NCI-H1092 (cell line): Measurements from ENCODE around the gene APH1B.
"Not testable (repeated sequence)": the region's sequence is repeated elsewhere in the genome, so short reads cannot be mapped to it uniquely, and the experiment has no call there.

Experiments used
- DNase-seq: peaks from one replicate; lab custom pipeline; 2025; lab: John Stamatoyannopoulos, UW

Gene APH1B

DNA sequence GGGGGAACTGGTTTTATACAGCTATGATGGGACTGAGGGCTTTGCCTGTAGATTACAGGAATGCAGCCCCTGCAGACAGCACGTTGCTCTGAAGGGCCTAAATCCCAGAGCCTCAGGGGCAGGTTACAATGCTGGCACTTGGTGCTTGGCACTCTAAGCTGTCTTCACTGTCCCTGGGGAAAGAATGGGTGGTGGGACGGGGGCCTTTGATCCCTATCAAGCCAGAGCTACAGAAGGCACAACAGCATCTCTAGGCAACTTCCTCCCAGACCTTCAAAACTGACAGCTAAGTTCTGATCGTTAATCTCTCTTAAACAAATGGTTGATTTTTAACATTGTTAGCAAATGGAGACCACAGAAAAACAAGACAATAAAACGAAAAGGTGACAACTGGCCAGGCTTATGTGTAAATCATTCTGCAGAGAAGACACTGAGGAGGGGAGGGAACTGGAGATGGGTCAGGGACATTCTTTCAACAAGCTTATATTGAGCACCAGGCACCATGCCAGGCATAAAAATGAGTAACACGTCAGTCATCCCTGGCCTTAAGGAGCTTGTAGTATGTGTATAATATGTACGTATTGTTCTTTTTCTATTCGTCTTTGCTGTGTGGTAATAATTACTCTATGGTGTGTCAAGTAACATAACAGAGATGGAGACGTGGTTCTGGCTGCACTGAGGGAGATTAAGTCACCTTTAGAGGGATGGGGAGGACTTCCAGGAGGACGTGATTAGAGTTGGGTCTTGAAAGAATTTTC, 55.1 kb downstream of the APH1B start:
- DNase-seq: no peak

DNA sequence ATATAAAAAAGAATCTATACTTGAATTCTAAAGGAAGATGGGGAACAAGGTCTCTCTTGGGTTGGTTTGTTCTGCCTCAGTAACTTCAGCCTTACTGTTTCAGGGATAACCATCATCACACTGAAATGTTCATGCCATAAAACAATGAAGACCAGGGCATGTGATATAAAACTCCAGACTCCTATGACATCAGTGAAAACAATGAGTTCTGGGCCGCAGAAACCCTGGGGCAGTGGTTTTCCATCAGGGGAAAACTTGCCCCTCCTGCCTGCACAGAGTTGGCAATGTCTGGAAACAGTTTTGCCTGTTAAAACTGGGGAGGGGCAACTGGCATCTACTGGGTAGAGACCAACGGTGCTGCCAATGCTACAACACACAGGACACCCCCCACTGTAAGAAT, 57.4 kb downstream of the APH1B start:
- no peak for DNase-seq

DNA sequence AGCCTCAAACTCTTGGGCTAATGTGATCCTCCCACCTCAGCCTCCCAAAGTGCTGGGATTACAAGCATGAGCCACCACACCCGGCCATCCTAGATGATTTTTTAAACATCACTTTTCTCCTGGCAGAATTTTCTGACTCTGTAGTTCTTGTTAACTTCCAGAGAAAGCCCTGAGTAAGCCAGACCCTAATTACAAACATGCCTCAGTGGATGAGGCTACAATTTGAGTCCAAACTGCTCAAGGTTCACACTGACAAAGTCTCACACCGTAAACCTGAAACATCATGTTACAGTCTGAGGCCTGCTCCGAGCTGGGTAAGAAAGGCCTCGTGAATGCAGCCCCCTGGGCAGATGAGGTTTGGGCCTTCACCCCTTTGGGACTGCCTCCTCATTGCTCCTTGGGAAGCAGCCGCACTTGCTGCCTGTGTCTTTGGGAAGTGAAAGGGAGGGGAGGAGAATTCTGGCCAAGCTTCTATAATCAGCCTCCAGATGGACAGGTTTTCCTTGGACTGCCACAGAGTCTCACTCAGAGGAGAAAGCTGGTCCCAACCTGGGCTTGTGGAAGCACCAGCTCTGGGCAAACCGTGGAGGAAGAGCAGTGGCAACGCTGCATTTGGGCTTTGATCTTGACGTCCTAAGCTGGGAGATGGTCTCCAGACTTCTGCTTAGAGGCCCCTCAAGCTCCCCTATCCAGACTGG, 58.3 kb downstream of the APH1B start:
- DNase-seq: no peak

DNA sequence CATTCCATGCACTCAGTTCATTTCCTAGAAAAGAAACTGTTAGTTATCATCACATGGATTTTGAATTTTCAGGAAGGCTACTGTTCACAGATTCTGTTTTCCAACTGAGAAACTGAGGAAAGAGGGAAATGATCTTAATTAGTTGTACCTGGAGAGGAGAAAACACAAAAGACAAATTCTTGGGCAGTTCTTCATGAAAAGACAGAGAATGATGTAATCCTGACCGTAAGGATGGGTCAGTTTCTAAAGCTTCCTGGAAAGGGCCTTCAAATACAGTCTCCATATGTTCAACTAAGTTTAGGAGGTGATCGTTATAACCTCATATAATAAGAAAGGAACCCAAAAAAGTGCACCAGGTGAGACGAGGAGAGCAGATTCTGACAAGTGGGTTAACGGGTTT, 59.6 kb downstream of the APH1B start:
- no peak for DNase-seq

DNA sequence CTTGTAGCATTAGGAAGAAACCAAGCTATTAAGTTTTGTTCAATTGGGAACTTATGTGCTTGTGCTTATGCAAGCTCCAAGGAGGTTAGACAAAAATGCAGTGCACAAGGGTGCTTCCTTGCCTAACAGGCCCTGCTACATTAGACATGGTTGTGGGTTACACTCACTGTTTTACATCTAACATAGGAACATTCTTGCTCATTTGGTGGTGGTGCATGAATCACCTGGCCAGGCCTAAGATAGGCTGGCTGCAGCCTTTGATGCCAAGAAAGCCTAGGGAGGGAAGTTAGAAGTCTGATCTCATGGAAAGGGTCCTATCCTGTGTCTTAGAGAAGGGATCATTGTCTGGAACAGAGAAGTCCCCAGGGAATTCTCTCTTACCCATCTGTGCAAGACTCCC, 60.8 kb downstream of the APH1B start:
- no peak for DNase-seq

DNA sequence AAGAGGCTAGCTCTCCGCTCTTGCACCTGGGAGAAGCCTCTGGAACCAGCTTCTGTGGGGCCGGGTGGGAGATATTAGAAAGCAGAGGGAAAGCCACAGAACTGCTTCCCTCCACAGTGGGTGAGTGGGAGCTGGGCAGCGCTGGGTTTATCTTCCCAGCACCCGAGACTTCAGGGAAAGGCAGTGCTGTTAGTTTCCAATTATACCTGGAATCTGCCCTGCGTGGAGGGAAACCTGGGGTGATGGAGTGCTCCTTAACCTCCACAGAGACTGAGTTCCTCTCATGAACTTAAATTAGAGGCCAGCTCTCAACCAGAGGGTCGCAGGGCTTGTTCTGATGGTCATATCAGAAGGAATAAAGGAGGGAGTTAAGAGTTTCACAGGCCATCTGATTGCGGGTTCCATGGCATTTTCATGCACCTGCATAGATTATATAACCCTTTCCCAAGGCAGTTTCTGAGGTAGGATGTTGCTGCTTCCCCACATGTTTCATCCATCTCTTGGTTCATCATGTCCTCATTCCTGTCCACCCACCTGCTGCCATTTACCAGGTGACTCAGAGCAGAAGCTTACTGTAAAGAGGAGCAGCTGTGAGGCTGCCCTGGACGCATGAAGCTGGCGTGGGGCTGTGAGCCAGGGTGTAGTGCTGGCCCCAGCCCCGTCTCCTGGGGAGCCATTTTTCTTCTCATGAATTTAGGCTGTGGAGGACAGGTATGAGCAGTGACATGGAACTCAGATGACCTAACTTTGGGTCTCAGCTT, 61.8 kb downstream of the APH1B start:
- no peak for DNase-seq

DNA sequence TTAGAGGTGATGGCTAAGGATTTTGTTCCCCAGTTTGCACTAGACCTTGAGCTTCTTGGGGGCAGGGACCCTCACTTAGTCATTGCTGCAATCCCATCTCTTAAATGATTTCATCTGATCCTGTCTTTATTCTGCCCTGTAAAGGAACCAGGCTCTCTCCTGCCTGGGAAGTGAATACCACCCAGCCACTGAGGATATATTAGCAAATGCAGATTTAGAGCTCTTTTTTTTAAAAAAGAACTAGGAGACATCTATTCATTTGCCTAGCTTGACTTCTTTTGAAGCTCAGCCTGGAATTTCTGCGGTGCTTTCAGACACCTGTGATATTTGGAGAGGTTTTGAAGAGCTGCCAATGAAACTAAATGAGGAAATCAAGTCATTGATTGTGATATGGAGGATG, 62.4 kb downstream of the APH1B start:
- DNase-seq: no peak

DNA sequence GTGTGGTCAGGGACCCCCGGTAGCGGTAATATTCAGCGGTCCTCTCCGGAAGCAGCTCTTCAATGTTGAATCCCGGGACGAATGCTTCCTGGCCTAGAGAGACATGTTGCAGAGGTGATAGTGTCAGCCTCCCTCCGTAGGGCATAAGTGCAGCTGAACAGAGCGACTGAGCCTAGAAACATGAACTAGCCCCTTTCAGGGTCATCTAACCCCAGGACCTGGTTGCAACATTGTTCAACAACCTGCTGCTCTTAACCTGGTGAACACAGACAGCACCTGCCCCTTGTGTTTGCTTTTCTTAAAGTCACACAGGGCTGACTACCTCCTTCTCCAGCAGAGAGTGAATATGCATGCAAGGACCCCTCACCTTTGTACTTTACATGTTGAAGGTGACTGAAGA, 62.9 kb downstream of the APH1B start:
- DNase-seq: no peak

DNA sequence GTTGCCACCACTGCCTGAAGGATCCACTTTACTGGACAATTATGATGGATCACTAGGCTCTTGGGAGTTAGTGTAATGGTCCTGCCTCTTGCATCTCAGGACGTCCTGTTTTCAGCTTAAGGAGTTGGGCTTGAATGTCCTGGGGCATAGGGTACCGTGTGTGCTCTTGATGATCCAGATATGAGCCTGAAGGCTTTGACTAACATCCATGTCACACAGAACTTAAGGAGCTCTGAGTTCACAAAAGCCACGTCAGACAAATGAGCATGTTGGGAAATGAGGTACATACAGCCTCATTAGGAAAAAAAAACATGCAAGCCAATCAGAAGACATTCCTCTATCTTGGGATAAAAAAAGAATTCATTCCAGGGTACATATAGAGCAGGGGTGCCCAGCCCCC, 63.5 kb downstream of the APH1B start:
- no peak for DNase-seq

DNA sequence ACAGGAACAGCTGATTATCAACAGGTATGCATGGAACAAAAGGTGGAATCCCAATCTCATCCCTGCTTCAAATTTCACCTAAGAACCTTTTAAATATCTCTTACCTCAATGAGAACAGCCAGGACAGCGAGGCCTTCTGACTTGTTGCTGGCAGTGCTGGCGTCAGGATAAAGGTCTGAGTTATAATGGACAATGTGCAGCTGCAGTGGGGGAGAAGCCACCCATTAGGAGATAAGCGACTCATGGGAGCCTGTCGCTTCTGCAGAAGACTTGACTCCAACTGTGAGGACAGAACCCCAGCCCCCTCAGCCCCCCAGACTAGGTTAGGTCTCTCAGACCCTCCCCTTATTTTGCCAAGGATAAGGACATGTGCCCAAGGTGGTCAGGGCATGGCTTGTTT, 64.5 kb downstream of the APH1B start:
- DNase-seq: no peak

DNA sequence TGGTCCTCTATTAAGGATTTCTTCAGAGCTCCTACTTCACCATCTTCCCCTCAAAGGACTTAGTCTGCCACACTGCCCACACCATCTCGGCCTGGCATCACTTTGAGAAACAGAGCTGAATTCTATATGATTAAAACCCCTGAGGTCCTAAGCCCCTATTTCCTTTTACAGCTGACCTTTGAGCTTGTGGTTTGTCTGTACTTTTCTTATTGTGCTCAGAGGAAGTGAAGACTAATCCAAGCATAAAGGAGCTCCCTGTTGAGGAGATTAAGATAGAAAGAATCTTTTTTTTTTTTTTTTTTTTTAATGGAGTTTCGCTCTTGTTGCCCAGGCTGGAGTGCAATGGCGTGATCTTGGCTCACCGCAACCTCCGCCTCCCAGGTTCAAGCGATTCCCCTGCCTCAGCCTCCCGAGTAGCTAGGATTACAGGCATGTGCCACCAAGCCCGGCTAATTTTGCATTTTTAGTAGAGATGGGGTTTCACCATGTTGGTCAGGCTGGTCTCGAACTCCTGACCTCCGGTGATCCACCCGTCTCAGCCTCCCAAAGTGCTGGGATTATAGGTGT, 65.7 kb downstream of the APH1B start:
- DNase-seq: not testable (repeated sequence)

DNA sequence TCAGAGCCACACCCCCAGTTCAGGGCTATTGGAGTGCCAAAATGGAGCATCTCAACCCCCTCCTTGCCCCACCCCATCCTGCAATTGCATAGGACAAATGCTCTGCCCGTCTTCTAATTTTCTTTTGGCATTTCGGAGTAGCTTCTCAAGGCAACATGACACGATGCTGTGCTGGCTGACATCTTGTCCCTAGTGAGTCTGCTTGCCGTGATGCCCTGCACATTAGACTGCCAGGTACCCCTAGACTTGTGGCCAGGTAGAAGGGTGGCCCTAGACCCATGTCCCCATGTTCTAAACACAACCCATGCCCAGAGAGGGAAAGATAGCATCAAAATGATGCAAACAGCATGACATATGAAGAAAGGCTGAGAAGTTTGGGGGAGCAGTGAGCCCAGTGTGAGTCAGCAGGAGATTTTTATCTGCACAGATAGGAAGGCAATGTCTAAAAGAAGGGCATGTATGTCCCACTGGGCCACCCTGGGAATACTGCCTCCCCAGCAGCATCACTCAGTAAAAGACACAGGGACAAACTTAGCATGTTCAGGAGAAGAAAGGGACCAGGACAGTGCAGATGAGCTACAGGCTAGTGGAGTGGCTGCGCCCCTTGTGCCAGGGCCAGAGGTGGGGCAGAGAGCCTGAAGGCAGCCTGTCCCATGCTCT, 67.5 kb downstream of the APH1B start:
- no peak for DNase-seq

DNA sequence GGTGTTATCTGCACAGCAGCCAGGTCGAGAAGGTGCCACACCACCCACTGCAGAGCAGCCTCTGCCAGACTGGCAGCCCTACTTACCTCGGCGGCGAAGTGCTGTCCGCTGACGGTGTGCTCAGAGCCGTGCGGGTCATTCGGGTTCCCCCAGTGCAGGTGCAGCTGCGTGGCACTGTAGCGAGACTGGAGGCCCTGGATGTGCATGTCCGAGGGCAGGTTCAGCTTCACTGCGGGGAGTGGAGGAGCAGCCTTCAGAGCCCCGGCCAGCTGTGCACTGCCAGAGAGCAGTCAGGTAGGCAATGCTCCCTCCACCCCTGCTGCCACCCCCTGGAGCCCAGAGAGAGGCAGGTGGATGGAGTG, 68.0 kb downstream of the APH1B start:
- no peak for DNase-seq

DNA sequence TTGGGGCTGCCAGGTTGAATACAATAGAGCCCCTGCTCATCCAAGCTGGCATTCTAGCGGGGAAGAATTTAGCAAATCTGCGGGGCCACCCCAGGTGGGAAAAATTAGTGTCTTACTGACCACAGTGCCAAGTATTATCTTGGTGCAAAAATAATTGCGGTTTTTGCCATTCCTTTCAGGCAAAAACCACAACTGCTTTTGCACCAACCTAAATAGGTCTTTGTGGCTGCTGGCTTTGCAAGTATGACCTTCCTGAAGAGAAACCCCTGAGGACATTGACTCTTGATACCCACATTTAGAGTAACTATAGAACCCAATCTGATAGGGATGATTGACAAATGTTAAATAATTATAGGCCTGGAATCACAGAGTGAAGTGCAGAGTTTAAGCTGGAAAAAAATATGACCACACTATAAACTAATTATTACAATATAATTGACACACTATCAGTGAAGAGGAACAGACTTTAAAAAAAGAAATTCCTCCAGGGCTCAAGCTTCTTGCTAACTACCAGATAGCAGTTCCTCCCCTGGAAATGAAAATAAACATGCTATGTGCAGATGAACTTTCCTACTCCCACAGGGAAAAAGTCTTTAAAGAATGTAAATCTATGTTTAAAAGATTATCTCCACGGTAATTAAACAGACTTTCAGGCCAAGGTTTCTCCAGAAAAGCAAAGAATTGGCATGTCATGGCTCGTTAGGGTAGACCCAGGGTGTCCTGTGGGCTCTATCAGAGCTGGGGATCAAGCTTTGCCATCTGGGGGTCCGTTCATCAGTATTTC, 69.9 kb downstream of the APH1B start:
- DNase-seq: no peak

DNA sequence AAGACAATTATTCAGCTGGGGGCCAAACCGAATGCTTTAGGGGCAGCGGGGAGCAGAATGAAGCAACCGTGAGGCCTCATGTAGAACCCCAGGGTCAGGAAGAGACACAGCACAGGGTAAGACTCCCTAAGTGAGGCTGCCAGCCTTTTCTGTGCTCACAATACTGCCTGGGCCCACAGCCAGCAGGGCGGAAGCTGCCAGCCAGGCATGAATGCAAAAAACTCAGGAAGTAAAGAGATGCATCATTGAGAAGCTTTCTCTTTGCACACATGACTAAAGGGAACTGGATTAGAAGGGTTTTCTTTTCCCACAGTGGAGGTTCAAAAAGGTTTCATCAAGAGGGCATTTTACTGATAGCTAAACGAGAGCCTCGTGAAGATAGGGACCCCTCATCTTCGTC, 71.0 kb downstream of the APH1B start:
- DNase-seq: peak; percentile 41

DNA sequence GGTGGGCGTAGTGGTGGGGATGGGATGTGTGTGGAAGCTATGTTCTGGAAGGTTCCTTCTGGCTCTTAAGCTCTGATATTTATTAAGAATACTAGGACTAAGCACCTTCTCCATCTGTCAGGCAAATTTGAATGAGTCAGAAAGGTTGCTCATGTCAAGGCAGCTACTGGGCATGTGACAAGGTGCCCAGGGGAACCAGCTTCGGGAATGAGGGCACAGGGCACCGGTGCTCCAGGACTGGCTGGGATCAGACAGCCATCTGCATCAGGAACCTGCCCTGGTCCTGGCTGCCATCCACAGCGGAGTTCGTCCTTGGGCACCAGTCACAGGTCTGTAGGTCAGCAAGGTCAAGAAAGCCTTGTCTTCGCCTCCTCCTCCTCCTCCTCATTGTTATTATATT, 71.8 kb downstream of the APH1B start:
- no peak for DNase-seq

DNA sequence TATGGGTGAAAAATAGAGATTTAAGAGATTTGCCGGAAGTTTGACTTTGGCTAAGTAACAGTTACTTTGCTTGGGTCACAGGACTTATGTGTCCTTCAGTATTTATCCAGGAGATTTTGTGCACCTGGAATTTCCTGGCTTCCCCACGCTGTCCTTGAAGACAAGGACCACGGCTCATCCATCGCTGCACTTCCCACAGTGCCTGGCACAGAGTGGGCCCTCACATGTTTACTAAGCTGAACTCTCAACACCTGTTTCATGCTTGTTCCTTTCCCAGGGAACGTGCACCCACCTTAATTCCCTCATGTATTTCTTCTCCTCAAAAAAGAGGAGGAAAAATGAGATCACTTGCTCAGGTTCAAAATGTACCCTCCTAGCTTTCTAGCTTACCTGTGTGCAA, 72.2 kb downstream of the APH1B start:
- DNase-seq: no peak

DNA sequence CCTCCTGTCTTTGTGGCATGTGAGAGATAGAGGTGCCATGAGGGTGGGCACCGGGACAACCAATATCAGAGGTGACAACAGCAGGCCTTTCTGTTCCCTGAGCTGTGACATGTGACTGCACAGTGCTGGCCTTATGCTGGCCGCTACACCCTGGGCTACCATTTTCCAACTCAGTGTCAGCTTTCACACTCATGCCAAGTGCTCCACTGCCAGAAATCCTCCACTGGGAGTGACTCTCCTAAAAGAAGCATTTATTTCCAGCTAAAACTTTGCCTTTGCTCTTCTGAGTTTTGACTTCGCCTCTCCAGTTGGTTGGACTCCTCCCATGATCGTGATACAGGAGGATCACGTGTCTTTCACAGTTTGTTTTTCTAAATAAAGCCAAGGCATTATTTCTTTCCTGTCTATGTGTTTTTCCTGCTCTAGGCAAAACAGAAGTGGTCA, 72.8 kb downstream of the APH1B start:
- no peak for DNase-seq

DNA sequence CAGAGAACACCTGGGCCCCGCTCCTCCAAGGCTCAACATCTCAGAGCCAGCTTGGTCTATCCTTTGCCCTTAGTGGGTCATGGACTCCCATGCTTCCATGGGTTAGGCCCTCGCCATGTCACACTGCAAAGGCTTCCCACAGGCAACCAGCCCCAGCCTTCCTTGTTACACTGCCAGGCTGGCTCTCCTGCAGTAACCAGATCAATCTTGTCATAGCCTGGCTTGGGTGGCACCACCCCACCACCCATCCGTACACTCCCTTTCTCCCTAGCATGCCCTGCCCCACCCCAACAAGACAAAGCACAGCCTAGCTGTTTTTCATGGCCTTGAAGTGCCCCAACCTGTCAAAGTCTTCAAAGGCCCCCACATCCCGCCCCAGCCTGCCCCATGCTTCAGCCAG, 73.8 kb downstream of the APH1B start:
- DNase-seq: no peak

DNA sequence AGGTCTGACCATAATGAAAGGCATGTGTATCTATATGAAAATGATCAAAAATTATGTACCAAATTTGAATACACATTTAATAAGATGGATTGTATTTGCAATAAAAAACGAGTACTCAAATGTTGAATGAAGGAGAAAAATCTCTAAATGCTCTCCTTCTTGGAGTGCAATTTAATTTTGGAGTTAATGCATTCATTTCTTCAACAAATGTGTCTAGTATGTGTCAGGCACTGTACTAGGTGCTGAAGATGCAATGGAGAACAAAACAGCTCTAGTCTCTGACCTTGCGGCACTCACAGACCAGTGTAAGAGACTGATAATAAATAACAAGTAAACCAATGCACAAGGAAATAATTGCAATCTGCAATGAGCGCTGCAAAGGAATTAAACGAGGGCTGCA, 75.4 kb downstream of the APH1B start:
- no peak for DNase-seq

DNA sequence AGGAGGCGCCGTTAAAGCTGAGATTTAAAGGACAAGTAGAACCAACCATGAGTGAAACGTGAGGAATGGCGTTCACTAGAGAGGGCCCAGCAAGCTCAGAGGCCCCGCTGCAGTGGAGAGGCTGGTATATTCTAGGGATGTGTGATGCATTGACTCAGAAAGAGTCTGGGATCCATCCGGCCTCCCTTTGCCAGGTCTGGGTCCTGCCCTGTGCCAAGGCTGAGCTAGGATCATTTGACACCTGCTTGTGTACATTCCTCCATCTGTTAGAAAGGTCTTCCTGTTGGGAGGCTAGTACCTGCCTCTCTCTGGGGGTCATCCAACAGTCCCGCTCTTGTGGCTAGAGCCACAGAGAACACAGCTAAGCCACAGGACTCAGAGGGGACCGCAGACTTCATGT, 75.9 kb downstream of the APH1B start:
- DNase-seq: no peak

DNA sequence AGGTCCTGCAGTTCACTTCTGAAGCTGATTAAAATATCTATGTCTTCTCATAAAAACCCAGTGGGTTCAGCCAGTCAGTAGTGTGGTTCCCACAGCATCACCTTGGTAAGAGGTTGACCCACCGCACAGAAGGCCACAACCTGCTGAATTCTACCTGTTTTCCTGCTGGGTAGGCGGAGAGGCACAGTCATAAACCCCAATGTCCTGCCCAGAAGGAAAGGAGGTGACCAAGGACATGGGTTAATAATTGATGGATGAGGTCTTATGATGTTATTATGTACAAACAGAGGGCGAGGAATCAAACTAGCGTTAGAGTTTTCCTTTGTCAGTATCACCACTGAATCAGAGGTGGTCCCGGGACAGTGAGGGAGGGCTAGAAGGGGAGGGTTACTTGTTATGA, 76.5 kb downstream of the APH1B start:
- no peak for DNase-seq
